Measurements from ENCODE around the gene ERCC6. TPM values are rescaled to one million over a fixed set of nuclear protein-coding genes. Genes with fewer than 3 reads are reported as not detected.

ERCC6 gene
- total RNA-seq, 1 experiment from 2014 or later, result 18.2 TPM

DNA sequence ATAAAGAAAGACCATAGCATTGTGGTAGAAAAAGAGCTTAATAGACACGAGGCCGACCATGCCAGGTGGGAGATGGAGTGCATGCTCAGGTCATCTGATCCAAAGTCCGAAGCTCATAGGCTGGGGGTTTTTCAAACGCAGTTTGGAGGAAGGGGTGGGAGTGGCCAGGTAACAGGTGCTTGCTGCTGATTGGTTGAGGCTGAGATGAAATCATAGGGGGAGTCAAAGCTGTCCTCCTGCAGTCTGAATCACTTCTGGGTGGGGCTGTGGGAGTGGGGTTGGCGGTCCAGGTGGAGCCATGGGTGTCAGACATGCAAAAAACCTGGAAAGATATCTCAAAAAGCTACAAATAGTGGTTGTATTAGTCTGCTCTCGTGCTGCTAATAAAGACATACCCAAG is 2.8 kb upstream of the ERCC6 start:
- DNase-seq, result no peak

More for the DNA sequence above, 2.8 kb upstream of the ERCC6 start:
- Histone ChIP-seq H2AFZ (ENCODE audit: low read length) (no peak overlapping the region), H3K9ac (ENCODE audit: extremely low read depth, insufficient read length, low read length) (no peak overlapping the region), H3K4me1 (ENCODE audit: insufficient read depth, low read length) (peaks cover 2% of the 10 kb centered on the region; the same call in 1 of the 2 replicates), H3K79me2 (ENCODE audit: insufficient read depth, low read length) (no peaks in the 10 kb centered on the region), H4K91ac (ENCODE audit: insufficient read length, low read depth, low read length) (no peak overlapping the region), H3K18ac (ENCODE audit: insufficient read length, low read depth, low read length) (no peak overlapping the region), H3K9me3 (ENCODE audit: control insufficient read depth, low read depth, low read length) (no peaks in the 10 kb centered on the region), H2BK5ac (ENCODE audit: insufficient read length, low read length) (no peak overlapping the region), H3K4ac (ENCODE audit: low read depth, low read length) (no peak overlapping the region), H4K5ac (ENCODE audit: insufficient read length, low read depth, low read length) (no peak overlapping the region), H3K14ac (ENCODE audit: insufficient read depth, low read length) (no peak overlapping the region), H2BK120ac (ENCODE audit: low read depth, low read length, poor library complexity, severe bottlenecking) (no peak overlapping the region), H3K27me3 (ENCODE audit: insufficient read depth, low read length) (peaks cover 2% of the 10 kb centered on the region), H2BK12ac (ENCODE audit: insufficient read length, low read depth, low read length) (no peak overlapping the region), H3K79me1 (ENCODE audit: insufficient read depth, low read depth, low read length, poor library complexity, severe bottlenecking) (no peaks in the 10 kb centered on the region), H2AK5ac (ENCODE audit: insufficient read length, low read length) (no peak overlapping the region), H2BK15ac (ENCODE audit: low read depth, low read length) (no peak overlapping the region), H3K27ac (ENCODE audit: insufficient read length, low read depth, low read length) (no peak overlapping the region), H3K23me2 (ENCODE audit: insufficient read length, low read depth, low read length, poor library complexity, severe bottlenecking) (peaks cover 16% of the 10 kb centered on the region), H4K8ac (replicated peaks; ENCODE audit: insufficient read length, low read depth, low read length) (no peak overlapping the region), H3K23ac (ENCODE audit: insufficient read length, low read depth, low read length) (no peak overlapping the region), H3K4me2 (ENCODE audit: insufficient read depth, insufficient read length, low read length) (no peak overlapping the region), H3K56ac (ENCODE audit: insufficient read length, low read depth, low read length) (no peak overlapping the region), H2BK20ac (ENCODE audit: low read depth, low read length, poor library complexity, severe bottlenecking) (no peak overlapping the region), H4K20me1 (ENCODE audit: control insufficient read depth, insufficient read depth, insufficient read length) (no peaks in the 10 kb centered on the region), H3T11ph (ENCODE audit: low read length) (no peak overlapping the region)
- no peak overlapping the region for H3K4me3 Mint-ChIP-seq
- peaks cover 11 to 17% of the 10 kb centered on the region in 2 experiments; a peak in 4 of 5 replicates for H3K9me3 Mint-ChIP-seq
- peaks cover 0 to 4% (median 3%) of the 10 kb centered on the region in 3 experiments; a peak in 4 of 7 replicates for H3K36me3 Mint-ChIP-seq (ENCODE audit: insufficient read depth in 1 of 3, low read depth in 3 of 3)
- no peak overlapping the region for H3K27ac Mint-ChIP-seq
- peaks cover 21 to 22% of the 10 kb centered on the region in 2 experiments for H3K4me1 Mint-ChIP-seq
- TF ChIP-seq, protein P1, sequence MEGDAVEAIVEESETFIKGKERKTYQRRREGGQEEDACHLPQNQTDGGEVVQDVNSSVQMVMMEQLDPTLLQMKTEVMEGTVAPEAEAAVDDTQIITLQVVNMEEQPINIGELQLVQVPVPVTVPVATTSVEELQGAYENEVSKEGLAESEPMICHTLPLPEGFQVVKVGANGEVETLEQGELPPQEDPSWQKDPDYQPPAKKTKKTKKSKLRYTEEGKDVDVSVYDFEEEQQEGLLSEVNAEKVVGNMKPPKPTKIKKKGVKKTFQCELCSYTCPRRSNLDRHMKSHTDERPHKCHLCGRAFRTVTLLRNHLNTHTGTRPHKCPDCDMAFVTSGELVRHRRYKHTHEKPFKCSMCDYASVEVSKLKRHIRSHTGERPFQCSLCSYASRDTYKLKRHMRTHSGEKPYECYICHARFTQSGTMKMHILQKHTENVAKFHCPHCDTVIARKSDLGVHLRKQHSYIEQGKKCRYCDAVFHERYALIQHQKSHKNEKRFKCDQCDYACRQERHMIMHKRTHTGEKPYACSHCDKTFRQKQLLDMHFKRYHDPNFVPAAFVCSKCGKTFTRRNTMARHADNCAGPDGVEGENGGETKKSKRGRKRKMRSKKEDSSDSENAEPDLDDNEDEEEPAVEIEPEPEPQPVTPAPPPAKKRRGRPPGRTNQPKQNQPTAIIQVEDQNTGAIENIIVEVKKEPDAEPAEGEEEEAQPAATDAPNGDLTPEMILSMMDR (conservative IDR thresholded peaks at IDR 0.05), result no peak
- WGBS (ENCODE audit: extremely low coverage, insufficient read length, low lambda C conversion rate), result no CpG with 5 or more reads among the region's 6 CpGs
- H3K27me3 Mint-ChIP-seq (ENCODE audit: low read depth), result peaks cover 40% of the 10 kb centered on the region
